ENCODE data around the gene SLC22A2. TPM values are rescaled to one million over a fixed set of nuclear protein-coding genes. Genes with fewer than 3 reads are reported as not detected.

The SLC22A2 gene
- total and polyA plus RNA-seq, 10 of the 15 experiments (the other 5 are each of a cell fraction or from before 2014, with no cell fraction given) = 0.12 TPM; not detected in 9

DNA sequence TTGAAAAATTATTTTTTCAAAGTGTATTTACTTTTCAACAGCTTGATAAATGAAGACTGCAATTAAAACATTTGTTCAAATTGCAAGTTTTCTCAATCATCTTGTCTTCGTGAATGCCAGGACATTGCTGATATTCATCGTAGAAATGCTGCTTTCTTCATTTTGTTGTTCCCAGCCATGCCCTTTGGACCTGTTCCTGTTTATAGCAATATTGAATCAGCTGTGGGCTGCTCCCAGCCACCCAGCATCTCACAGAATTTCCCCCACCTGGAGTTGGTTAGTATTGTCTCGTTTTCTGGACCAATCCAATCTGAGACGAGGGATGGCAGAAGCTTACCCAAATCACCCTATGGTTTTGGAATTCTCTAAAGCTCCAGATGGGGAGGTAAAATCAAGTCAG is 40.8 kb downstream of the SLC22A2 start (continued):
- TF ChIP-seq, protein P1, sequence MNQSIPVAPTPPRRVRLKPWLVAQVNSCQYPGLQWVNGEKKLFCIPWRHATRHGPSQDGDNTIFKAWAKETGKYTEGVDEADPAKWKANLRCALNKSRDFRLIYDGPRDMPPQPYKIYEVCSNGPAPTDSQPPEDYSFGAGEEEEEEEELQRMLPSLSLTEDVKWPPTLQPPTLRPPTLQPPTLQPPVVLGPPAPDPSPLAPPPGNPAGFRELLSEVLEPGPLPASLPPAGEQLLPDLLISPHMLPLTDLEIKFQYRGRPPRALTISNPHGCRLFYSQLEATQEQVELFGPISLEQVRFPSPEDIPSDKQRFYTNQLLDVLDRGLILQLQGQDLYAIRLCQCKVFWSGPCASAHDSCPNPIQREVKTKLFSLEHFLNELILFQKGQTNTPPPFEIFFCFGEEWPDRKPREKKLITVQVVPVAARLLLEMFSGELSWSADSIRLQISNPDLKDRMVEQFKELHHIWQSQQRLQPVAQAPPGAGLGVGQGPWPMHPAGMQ (IDR thresholded peaks at IDR 0.05; ENCODE audit: borderline replicate concordance) = no peak
- TF ChIP-seq BCL3 (IDR thresholded peaks at IDR 0.05; ENCODE audit: borderline replicate concordance, insufficient read depth, low read depth, low read length, poor library complexity, severe bottlenecking) = no peak
- TF ChIP-seq MLLT1 (IDR thresholded peaks at IDR 0.05) = no peak
- no peak for TF ChIP-seq ESRRA (IDR thresholded peaks at IDR 0.05; ENCODE audit: low read length)
- TF ChIP-seq HDAC6 (IDR thresholded peaks at IDR 0.05; ENCODE audit: unreplicated experiment) = no peak
- no peak for TF ChIP-seq RELA (IDR thresholded peaks at IDR 0.05; ENCODE audit: borderline replicate concordance, partially characterized antibody)
- no peak for TF ChIP-seq ZSCAN29 (IDR thresholded peaks at IDR 0.05)
- TF ChIP-seq SMAD5 (IDR thresholded peaks at IDR 0.05; ENCODE audit: low read depth) = no peak

GRCh38 chr6:160217073-160217472 is 41.5 kb downstream of the SLC22A2 start:
- no peak overlapping the region for H3K27ac ChIP-seq (ENCODE audit: control insufficient read depth, insufficient read depth)
- no peaks in the 10 kb centered on the region; the same call in 2 of the 3 replicates for H3K9me3 ChIP-seq (replicated peaks; ENCODE audit: control insufficient read depth, insufficient read depth, low read length)
- no peak for FAIRE-seq
- peaks cover 0 to 2% of the 10 kb centered on the region in 2 experiments; a peak in 1 of 4 replicates for H3K27me3 ChIP-seq (replicated peaks in 1 of 2; ENCODE audit: control insufficient read depth in 2 of 2, insufficient read depth in 2 of 2, low read length in 1 of 2)
- POLR2A ChIA-PET = no interaction called here
- no peak overlapping the region for H3K4me2 ChIP-seq (ENCODE audit: control insufficient read depth, insufficient read depth)
- TF ChIP-seq, protein P1 (IDR thresholded peaks at IDR 0.05; ENCODE audit: borderline replicate concordance) = no peak
- no peak for TF ChIP-seq EED (IDR thresholded peaks at IDR 0.05; ENCODE audit: low read depth)
- H3K4me3 ChIP-seq = no peak overlapping the region
- RAD21 ChIA-PET (ENCODE audit: unreplicated experiment) = no interaction called here
- H3K79me2 ChIP-seq (ENCODE audit: control insufficient read depth, insufficient read depth, low read length) = no peaks in the 10 kb centered on the region
- no peak overlapping the region for H3K9ac ChIP-seq (ENCODE audit: control insufficient read depth, insufficient read depth, low read length)
- no peaks in the 10 kb centered on the region for H4K20me1 ChIP-seq (ENCODE audit: control insufficient read depth, insufficient read depth)
- intact Hi-C loops (cut with micrococcal nuclease; ENCODE audit: unreplicated experiment) (no loop called here), in situ Hi-C loops (cut with MboI) (no loop called here)
- no peaks in the 10 kb centered on the region for H3K4me1 ChIP-seq (ENCODE audit: control insufficient read depth, insufficient read depth, low read length)
- no peak for ATAC-seq
- WGBS (ENCODE audit: insufficient coverage, insufficient replicate concordance, low lambda C conversion rate, missing lambda C conversion rate) = 0% methylated on average over 1 of the region's 1 CpG
- CTCF ChIA-PET = no interaction called here
- SMC1A ChIA-PET (ENCODE audit: uncharacterized antibody, unreplicated experiment) = interaction anchor here (0.6 kb wide), 1 partner anchor 541 kb away, joined by 3 read pairs; no protein-coding TSS in a partner anchor
- no peaks in the 10 kb centered on the region for H3K36me3 ChIP-seq (ENCODE audit: control insufficient read depth in 2 of 2, insufficient read depth in 2 of 2, low read length in 1 of 2)
- DNase-seq (ENCODE audit: low read depth, low spot score) = no peak
- no TSS peak for BruUV-seq (replicated peaks)
- H2AFZ ChIP-seq (ENCODE audit: control insufficient read depth, low read depth, low read length) = no peak overlapping the region

Data from GM12878 (cell line).